Measurements from ENCODE around the gene ANKRD55.
"Not testable (repeated sequence)": the region's sequence is repeated elsewhere in the genome, so short reads cannot be mapped to it uniquely, and the experiment has no call there.

Gene ANKRD55

DNA sequence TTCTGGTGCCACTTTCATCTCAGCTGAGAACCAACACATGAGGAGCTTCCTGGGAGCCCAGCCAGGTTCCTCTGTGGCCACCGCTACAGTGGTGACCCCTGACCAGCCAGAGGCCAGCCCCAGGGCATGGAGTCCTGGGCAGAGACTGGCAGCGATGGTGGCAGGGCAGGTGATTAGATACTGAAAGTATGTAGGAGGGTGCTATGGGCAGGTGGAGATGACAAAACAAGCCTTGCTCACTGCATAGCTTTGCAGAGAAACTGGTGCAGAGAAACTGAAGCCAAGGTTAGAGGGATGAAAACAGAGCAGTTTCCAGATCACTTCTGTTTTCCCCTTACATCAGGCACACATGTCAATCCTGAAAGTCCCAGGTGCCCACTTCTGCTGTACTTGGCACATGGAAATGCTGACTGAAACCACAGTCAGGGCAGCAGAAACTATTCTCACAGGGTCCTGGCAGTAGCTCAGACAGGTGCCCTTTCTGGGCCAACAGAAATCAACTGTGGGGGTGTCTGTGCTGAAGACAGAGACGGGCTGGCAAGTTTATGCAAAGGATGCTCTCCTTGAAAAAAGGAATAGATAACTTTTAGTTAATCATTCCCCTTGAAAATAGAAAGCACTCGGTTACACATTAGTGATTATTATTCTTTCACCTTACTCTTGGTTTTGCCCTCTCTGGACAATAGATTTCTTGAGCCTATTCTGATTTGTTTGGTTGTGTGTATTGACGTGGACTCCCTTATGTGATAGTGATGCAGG lies 90.3 kb downstream of the ANKRD55 start:
- DNase-seq: peak; percentile 31

DNA sequence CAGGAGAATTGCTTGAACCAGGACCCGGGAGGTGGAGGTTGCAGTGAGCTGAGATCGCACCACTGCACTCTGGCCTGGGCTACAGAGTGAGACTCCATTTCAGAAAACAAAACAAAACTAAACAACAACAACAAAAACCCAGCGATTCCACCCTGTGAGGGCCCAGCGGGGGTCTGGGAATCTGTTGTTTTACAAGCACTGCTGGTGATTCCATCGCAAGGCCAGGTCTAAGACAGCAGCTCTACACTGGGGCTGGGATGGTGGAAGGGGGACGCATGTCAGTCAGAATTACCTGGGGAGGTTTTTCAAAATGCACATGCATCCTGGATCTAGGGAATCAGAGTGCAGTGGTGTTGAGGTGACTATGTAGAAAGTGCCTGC lies 90.9 kb downstream of the ANKRD55 start:
- no peak for DNase-seq

DNA sequence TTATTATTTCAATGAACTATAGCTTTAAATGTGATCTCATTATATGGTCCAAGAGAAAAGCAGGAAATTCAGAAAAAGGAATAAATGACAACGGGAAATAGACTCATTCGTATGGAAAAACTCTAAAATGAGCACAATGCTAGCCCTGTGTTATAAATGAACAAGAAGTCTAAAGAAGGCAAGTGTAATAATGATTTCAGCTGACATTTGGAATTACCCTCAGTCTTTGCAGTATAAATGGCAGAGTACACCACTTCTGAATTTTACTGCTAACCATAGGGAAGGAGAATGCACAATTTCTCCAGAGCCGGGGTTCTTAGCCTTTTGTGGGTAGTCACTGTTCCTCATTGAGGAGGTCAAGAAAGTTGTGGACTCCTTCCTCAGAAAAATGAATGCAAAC lies 93.1 kb downstream of the ANKRD55 start:
- DNase-seq: no peak

DNA sequence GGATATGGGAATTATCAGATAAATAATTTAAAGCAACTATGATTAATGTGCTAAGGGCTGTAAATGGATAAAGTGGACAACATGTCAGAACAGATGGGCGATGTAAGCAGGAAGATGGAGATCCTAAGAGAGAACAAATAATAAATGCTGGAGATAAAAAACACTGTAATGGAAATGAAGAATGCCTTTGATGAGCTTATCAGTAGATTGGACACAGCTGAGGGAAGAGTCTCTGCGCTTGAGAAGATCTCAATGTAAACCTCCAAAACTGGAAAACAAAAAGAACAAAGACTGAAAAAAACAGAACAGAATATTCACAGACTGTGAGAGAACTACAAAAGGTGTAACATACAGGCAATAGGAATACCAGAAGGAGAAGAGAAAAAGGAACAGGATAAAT lies 102.5 kb downstream of the ANKRD55 start:
- DNase-seq: no peak

DNA sequence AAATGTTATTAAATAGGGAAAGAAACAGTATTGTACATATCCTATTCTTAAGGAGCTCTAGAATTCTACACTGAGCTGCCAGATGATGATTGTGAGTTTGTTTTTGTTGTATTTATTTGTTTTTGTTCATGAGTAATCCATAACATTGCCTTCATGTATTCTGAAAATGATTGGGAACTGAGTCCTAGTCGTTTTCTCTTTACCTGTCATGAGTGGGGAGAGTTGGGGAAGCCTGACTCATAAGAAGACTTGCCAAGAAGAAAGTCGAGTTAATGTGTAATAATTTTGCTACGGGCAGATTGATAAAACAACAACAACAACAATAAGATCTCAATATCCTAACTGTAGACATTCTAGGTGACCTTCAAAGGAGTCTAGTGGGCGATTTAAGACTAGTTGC lies 103.8 kb downstream of the ANKRD55 start:
- no peak for DNase-seq

DNA sequence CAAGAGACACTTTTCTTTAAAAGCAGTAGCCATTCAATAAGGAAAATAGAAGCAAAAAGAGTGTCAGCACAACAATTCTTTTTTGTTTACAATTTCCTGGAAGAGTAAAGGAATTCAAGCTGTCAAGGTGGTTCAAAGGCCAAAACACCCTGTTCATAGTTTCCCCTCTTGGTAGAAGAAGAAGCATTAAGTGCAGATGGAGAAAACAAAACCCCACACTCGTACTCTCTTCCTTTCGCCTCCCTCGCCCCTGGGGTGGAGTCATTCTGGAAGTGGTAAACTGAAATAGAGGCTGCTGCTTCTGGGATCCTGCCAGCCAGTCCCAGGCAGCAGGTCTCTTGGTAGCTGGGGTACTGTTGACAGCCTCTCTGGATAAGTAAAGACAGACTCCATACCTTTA lies 105.0 kb downstream of the ANKRD55 start:
- DNase-seq: peak; percentile 40

DNA sequence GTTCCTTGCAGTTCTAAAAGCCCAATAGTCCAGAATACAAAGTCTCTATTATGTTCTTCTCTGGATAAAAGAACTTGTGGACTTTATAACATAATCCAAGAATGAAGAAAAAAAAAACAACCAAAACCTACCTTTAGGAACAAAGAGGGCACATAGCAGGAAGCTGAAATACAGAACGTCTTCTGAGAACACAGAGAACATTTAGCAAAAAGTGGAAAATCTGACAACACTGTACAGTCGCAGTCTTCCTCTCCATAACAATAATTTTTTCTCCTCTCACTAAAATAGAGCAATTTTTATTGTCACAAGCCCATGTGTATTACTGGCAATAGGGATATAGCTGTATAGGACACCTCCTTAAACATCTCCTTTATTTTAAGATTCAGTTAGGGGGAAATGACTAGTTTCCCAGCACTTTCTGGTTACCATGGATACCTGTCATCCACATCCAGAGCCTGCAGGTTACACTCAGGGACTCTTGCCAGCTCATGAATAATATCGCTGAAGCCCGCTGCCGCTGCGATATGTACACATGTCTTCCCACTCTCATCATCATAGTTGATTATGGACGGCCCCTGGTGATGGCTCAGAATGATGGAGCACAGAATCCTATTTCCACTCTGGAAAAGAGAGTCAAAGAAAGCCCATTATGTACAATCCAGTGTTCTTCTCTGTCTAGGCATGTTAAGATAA lies 106.5 kb downstream of the ANKRD55 start:
- peak; percentile 27 for DNase-seq

DNA sequence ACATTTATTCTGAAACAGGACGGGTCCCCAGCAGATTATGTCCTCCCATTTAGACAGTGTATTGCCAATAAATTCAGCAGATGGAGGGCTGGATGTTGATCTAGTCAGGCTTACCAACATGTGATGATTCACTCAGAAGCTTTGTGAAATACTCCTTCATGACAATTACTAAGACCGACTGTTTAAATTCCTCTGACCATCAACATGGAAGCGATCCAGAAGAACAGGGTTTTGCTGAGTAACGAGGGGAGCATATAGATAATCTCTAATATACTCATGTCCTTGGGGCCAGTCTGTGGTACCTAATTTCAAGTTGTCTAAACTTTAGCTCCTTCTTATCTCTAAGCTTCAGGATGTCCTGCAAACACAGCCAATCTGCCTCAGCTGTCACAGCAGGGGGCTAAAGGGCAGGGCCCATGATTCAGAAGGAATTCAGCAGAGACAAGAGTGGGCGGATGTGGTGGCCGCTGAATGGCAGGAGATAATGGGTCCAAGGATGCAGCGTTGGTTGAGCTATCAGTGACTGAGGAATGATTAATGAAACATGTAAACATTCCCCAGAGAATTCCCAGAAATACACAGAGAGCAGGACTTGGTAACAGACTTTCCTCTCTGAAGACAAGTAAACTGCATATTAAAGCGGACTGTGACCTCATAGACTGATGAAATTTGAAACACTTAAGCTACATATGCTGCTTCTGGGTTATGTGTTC lies 109.4 kb downstream of the ANKRD55 start:
- DNase-seq: no peak

DNA sequence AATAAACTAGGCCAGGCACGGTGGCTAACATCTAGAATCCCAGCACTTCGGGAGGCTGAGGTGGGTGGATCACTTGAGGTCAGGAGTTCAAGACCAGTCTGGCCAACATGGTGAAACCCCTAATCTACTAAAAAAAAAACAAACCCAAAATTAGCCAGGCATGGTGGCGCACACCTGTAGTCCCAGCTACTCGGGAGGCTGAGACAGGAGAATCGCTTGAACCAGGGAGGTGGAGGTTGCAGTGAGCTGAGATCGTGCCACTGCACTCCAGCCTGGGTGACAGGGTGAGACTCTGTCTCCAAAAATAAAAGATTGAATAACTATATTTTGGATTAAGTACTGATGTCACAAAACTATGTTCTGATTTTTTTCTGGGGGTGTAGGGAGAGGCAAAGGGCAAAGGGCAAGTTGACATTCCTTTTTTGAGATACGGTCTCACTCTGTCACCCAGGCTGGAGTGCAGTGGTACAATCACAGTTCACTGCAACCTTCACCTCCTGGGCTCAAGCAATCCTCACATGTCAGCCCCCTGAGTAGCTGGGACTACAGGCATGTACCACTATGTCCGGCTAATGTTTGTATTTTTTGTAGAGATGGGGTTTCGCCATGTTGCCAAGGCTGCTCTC lies 110.7 kb downstream of the ANKRD55 start:
- DNase-seq: not testable (repeated sequence)

DNA sequence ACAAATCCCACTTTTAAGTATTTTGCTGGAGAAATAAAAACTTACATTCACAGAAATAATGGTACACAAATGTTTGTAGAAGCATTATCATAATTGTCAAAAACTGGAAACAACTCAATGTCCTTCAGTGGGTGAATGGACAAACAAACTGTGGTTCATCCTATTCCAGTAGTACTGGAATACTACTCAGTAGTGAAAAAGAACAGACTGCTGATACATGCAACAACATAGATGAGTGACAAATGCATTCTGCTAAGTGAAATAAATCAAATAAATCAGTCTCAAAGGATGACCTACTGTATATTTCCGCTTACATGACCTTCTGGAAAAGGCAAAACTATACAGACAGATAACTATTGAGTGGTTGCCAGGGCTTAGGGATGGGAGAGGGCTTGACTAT lies 114.1 kb downstream of the ANKRD55 start:
- DNase-seq: no peak

DNA sequence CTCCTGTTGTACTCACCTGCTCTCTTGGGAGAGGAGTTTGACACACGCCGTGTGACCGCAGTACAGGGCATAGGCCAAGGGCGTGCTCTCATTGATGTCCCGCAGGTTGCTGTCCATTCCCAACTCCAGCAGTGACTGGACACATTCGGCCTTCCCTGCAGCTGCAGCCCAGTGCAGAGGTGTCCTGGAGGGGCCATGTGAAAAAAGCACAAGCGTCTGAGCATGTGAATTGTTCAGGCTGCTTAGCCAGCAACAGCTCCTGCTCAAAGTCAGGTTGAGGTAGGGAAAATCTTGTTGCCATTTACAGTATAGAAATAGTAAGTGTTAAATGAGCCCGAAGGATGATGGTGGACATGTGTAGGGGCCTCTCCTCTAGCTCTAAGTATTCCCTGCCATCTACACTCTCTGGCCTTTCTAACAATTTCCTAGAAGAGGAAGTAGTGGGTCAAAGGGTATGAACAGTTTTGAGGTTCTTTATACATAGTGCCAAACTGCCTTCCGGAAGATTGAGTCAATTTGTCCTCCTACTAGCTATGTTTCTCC lies 116.5 kb downstream of the ANKRD55 start:
- no peak for DNase-seq

DNA sequence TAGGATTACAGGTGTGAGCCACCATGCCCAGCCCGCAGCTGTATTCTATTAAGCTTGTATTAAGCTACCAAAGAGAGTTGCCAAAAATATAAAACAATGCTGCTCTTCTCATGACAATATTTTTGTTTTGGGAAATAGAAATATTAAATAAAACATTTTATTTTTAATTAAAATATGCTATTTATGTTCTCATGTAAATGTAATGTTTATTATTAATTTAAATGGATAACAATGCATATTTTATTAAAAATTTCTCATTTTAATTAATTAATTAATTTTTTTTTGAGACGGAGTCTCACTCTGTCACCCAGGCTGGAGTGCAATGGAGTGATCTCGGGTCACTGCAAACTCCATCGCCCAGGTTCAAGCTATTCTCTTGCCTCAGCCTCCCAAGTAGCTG lies 117.5 kb downstream of the ANKRD55 start:
- DNase-seq: no peak

DNA sequence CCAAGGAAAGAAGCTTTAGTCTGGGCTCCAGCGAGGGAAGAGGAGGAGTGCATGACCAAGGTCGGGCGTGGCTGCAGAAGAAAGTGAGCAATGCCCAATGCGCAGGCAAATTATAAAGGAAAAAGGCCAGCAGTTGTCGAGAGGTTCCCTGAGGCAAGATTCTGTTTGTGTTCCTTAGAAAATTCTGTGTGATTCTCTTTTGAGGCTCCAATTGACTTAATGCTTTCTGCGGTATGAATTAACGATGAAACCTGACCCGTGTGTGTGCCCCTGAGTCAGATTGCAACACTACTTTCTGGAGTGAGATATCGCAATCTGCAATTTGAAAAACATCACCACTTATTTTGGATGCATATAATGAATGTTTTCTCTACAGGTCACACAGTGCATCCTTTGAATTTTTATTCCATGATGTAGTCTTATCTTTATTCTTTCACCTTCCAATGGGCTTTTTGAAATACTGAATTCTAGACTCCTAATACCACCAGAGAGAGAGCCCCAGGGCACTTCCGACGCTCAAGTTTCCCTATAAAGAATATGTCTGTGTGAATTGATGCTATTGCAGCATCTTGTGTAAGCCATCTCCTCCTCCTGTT lies 120.5 kb downstream of the ANKRD55 start:
- DNase-seq: no peak

DNA sequence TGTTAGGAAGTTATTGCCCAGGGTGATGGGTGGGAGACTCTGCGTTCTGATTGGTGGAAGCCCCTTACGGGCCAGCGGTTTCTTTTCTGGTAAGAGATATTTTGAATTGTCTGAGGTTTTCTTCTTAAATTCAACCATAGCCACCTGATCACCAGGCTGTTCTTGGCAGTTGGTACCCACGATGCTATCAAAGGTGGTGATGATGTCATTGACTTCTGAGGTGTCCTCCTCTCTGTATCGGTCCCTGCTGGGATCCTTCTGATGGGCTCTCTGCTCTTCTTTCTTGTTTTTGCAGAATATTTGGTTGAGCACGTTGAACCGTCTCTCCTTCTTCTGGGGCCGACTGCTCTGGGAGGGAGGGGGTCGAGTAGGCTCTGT lies 121.7 kb downstream of the ANKRD55 start:
- DNase-seq: no peak

DNA sequence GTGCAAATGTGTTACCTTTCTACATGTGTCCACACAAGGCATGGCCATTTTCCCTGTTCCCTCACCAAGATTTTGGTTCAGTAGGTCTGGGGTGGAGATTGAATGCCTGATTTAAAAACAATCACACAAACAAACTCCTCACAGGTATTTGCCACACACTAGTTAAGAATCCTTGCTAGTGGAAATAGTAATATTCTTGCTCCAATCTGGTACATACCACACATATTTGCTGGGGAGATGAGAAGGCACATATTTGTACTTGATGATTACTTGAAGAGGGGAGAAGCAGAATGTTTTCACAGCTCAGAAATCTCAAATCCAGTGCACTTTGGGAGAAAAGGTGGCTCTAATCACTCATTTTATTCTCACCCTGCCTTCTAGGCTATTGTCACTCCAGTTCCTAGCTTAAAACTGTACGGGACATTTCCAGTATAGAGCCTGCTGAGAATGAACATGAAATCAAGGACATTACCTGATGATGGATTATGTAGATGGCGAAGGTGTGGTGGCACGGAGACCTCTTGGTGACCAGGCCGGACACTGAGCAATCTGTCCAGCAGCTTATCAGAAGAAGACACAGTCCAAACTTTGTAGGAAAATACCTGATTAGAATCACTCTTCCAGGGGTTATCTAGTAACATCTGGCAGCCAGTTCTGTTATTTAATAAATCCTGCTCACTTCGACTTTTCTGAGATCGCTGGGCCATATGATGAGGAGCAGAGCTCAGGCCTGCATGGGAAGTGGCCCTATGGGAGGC lies 122.3 kb downstream of the ANKRD55 start:
- no peak for DNase-seq

DNA sequence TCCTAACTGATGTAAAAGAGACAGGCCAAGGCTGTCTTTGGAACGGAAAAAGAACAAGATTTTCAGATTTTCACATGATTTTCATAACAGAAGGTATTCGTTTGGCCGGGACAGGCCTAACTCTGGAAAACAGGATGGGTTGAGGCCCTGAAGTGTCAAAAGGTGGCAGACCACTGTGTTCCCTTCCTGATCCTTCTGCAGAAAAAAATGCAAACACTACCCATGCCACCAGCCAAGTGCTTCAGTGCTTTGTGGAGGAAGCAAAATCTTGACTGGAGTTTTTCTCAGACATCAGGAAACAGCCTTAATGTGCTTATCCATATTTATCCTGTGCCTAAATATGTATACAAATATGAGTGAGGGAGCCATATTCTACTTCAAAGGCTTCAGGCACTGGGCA lies 124.9 kb downstream of the ANKRD55 start:
- DNase-seq: no peak

DNA sequence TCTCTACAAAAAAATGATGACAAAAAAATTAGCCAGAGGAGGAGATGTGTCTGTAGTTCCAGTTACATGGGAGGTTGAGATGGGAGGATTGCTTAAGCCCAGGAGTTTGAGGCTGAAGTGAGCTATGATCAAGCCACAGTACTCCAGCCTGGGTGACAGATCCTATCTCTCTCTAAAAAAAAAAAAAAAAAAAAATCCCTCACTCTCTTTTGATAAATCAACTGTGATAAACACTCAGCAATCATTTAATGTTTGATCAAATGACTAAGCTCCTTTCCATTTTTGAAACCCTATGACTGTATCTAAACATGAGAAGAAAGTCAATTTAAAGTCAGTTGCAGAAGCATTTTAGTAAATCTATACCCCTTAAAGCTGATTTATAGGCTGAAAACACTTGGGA lies 126.3 kb downstream of the ANKRD55 start:
- no peak for DNase-seq

DNA sequence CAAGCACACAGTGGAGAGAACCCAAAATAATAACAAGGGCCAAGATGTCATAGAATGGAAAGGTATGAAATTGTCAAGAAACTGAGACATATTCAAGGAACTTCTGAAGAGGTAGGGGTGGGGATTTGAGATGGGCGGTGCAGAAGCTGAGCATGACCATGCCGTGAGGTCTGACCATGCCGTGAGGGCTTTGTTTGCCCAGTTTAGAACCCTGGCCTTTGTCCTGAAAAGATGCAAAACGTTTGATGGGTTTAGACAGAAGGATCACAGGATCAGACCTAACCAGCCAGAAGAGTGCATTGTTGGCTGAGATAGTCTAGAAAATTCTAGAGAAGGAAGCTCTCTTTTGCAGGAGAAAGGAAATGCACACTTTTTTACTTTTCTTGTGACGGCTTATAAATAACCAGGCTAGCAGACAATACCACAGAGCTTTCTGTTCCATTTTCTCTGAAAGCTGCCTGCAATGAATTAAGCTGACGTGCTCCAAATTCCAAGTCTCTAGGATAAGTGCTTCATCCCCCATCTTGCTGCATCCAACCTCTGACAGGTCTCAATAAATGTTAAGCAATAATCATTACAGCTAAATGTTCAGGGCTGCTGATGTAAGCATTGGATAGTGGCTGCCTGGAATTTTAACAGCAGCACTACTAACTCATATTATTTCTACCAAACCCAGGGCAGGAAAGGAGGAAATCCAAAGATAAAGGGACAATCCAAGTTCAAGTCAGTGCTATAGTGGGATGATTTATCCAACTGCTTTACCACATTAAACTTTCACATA lies 127.4 kb downstream of the ANKRD55 start:
- DNase-seq: no peak

DNA sequence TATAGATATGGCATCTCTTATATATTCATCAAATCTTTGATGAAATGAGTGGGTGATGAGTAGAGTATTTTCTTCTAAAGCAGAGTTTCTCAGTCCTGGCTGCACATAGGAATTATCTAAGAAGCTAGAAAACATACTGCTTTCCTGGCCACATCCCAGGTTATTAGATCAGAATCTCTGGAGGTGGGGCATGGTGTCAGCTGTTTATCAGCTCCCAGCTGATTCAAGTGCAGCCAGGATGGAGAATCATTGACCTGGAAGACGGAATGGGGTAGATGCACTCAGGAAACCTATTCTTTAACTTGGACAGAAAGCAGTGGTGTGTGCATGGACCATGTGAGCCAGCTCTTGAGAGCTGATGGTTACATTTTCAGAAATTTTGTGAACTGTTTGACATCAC lies 130.2 kb downstream of the ANKRD55 start:
- DNase-seq: no peak

DNA sequence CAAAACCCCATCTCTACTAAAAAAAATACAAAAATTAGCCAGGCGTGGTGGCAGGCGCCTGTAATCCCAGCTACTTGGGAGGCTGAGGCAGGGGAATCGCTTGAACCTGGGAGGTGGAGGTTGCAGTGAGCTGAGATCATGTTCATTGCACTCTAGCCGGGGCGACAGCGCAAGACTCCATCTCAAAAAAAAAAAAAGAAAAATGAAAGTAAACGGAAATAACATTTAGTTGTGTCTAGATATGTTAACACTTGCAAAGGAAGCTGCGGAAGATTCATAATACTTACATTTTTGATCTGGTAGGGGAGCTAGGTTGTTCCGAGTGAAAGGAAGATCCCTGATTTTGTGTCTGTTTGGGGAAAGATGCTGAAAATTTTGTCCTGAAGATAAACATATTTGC lies 130.9 kb downstream of the ANKRD55 start:
- not testable (repeated sequence) for DNase-seq

DNA sequence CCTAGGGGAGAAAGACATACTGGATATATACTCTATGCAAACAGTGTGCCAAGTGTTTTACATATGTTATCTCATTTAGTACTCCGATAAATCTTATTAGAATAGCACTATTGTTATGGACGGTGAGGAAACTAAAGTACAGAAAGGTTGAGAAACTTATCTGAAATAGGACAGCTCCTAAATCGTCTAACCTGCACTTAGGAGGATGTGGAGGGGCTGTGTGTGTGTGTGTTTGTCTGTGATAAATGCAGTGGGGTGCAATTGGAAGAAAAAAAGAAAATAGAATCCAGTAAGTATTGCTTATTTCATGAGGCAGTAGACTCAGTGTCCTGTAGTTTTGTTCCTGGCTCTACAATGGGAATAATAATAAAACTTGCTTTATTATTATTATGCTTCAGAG lies 131.9 kb downstream of the ANKRD55 start:
- no peak for DNase-seq
